Measurements from ENCODE around the gene CA7. TPM values are rescaled to one million over a fixed set of nuclear protein-coding genes. Genes with fewer than 3 reads are reported as not detected.

Gene CA7
- not detected in 5 replicates for total RNA-seq (2022; extraction: Qiagen RNA extraction; ENCODE audit: low read depth)

GRCh38 chr16:66844342-66845079, at the start of gene CA7:
Gene CA7, plus strand, starts transcription at chr16:66844414. Its CDS starts 74 bp downstream, at chr16:66844488.

GRCh38 chr16:66801320-66802105, 42.7 kb upstream of the CA7 start, which contains the start of gene TERB1:
Gene TERB1, minus strand, starts transcription at chr16:66801584. Its CDS starts 4,786 bp downstream, at chr16:66796798.

GRCh38 chr16:66830422-66831404, 13.5 kb upstream of the CA7 start, which contains the start of gene NAE1:
Gene NAE1, minus strand, starts transcription at chr16:66830976. Its CDS starts 77 bp downstream, at chr16:66830899.

GRCh38 chr16:66880288-66881013, 36.2 kb downstream of the CA7 start, which contains the start of gene PDP2:
Gene PDP2, plus strand, starts transcription at chr16:66880515. Its CDS starts 3,770 bp downstream, at chr16:66884285.

Other genes starting within 250 kb of the CA7 start
- 68.4 to 90.2 TPM (median 84.8 TPM) in 5 replicates for gene CMTM3, start 239.7 kb upstream of the CA7 start, total RNA-seq (2022; extraction: Qiagen RNA extraction; ENCODE audit: low read depth)
- 17.0 to 34.1 TPM (median 31.2 TPM) in 5 replicates for gene CMTM4, start 147.7 kb upstream of the CA7 start, total RNA-seq (2022; extraction: Qiagen RNA extraction; ENCODE audit: low read depth)
- 32.0 to 53.2 TPM (median 50.5 TPM) in 5 replicates for gene DYNC1LI2, start 92.8 kb upstream of the CA7 start, total RNA-seq (2022; extraction: Qiagen RNA extraction; ENCODE audit: low read depth)
- not detected in 5 replicates for gene TERB1, start 42.8 kb upstream of the CA7 start, total RNA-seq (2022; extraction: Qiagen RNA extraction; ENCODE audit: low read depth)
- gene NAE1, start 13.4 kb upstream of the CA7 start, total RNA-seq (2022; extraction: Qiagen RNA extraction; ENCODE audit: low read depth): 39.8 to 75.2 TPM (median 70.2 TPM) in 5 replicates
- 4.0 to 7.2 TPM (median 5.8 TPM) in 5 replicates for gene PDP2, start 36.1 kb downstream of the CA7 start, total RNA-seq (2022; extraction: Qiagen RNA extraction; ENCODE audit: low read depth)
- gene CDH16, start 74.5 kb downstream of the CA7 start, total RNA-seq (2022; extraction: Qiagen RNA extraction; ENCODE audit: low read depth): 0.21 to 0.42 TPM (median 0.25 TPM) in 5 replicates
- gene RRAD, start 81.1 kb downstream of the CA7 start, total RNA-seq (2022; extraction: Qiagen RNA extraction; ENCODE audit: low read depth): 7.4 to 17.6 TPM (median 12.5 TPM) in 5 replicates
- 127 to 184 TPM (median 169 TPM) in 5 replicates for gene CIAO2B, start 90.0 kb downstream of the CA7 start, total RNA-seq (2022; extraction: Qiagen RNA extraction; ENCODE audit: low read depth)
- gene CES2, start 91.1 kb downstream of the CA7 start, total RNA-seq (2022; extraction: Qiagen RNA extraction; ENCODE audit: low read depth): 25.7 to 32.6 TPM (median 30.3 TPM) in 5 replicates
- 1.5 to 2.2 TPM (median 1.9 TPM) in 5 replicates for gene CES3, start 116.9 kb downstream of the CA7 start, total RNA-seq (2022; extraction: Qiagen RNA extraction; ENCODE audit: low read depth)
- gene CES4A, start 144.2 kb downstream of the CA7 start, total RNA-seq (2022; extraction: Qiagen RNA extraction; ENCODE audit: low read depth): 1.4 to 2.1 TPM (median 1.6 TPM) in 5 replicates
- gene CBFB, start 184.7 kb downstream of the CA7 start, total RNA-seq (2022; extraction: Qiagen RNA extraction; ENCODE audit: low read depth): 46.6 to 57.3 TPM (median 50.3 TPM) in 5 replicates

Data from A549 treated with RU486 at 1 μM for 4 hours (cell line).